ENCODE data around the gene DCC. TPM values are rescaled to one million over a fixed set of nuclear protein-coding genes. Genes with fewer than 3 reads are reported as not detected.

Gene DCC
- total RNA-seq, 1 experiment from 2014 or later, result not detected

GRCh38 chr18:53115876-53116585 is 776.0 kb downstream of the DCC start:
- Histone ChIP-seq H3K27ac (no peak overlapping the region), H3K4me2 (peak overlapping the region; percentile 24; the same call in 1 of the 2 replicates), H3K4me3 (no peak overlapping the region), H3K36me3 (ENCODE audit: low read depth) (no peaks in the 10 kb centered on the region), H3F3A (ENCODE audit: insufficient read depth, low read depth) (no peaks in the 10 kb centered on the region), H2AFZ (peak overlapping the region; percentile 3; the same call in 1 of the 2 replicates), H3K9me3 (ENCODE audit: insufficient read depth, low read depth) (no peaks in the 10 kb centered on the region), H3K9me2 (ENCODE audit: insufficient read depth) (no peaks in the 10 kb centered on the region), H3K27me3 (ENCODE audit: insufficient read depth, low read depth) (no peaks in the 10 kb centered on the region), H4K20me1 (ENCODE audit: insufficient read depth) (no peaks in the 10 kb centered on the region), H3K79me2 (ENCODE audit: low read depth) (no peaks in the 10 kb centered on the region), H3K4me1 (replicated peaks; ENCODE audit: insufficient read depth) (no peaks in the 10 kb centered on the region)
- ChIA-PET CTCF (no interaction called here), POLR2A (ENCODE audit: unreplicated experiment) (no interaction called here)
- no TSS peak for BruUV-seq (replicated peaks)
- no peak for TF ChIP-seq CTCF (conservative IDR thresholded peaks at IDR 0.05)
- no peak for TF ChIP-seq EZH2 (IDR thresholded peaks at IDR 0.05; ENCODE audit: low read depth)
- intact Hi-C loops (cut with micrococcal nuclease; ENCODE audit: unreplicated experiment), result no loop called here
- no peak for DNase-seq

GRCh38 chr18:53117851-53118250 is 777.9 kb downstream of the DCC start:
- intact Hi-C loops (cut with micrococcal nuclease; ENCODE audit: unreplicated experiment), result no loop called here
- H2AFZ ChIP-seq, result no peak overlapping the region
- no TSS peak for BruUV-seq (replicated peaks)

GRCh38 chr18:53126210-53126609 is 786.2 kb downstream of the DCC start:
- no peaks in the 10 kb centered on the region for H3K79me2 ChIP-seq (ENCODE audit: low read depth)
- no peak for DNase-seq
- no TSS peak for BruUV-seq (replicated peaks)
- H3K4me1 ChIP-seq (replicated peaks; ENCODE audit: insufficient read depth), result no peaks in the 10 kb centered on the region
- no peak overlapping the region for H3K27ac ChIP-seq
- H4K20me1 ChIP-seq (ENCODE audit: insufficient read depth), result no peaks in the 10 kb centered on the region
- ChIA-PET POLR2A (ENCODE audit: unreplicated experiment) (no interaction called here), CTCF (no interaction called here)
- H3K36me3 ChIP-seq (ENCODE audit: low read depth), result no peaks in the 10 kb centered on the region
- no peak overlapping the region for H3K4me3 ChIP-seq
- intact Hi-C loops (cut with micrococcal nuclease; ENCODE audit: unreplicated experiment), result no loop called here
- H3F3A ChIP-seq (ENCODE audit: insufficient read depth, low read depth), result no peaks in the 10 kb centered on the region
- H2AFZ ChIP-seq, result no peak overlapping the region
- no peaks in the 10 kb centered on the region for H3K27me3 ChIP-seq (ENCODE audit: insufficient read depth, low read depth)
- H3K4me2 ChIP-seq, result no peak overlapping the region
- TF ChIP-seq CTCF (conservative IDR thresholded peaks at IDR 0.05) (no peak), EZH2 (IDR thresholded peaks at IDR 0.05; ENCODE audit: low read depth) (no peak)
- no peaks in the 10 kb centered on the region for H3K9me3 ChIP-seq (ENCODE audit: insufficient read depth, low read depth)
- no peaks in the 10 kb centered on the region for H3K9me2 ChIP-seq (ENCODE audit: insufficient read depth)

More at GRCh38 chr18:53117851-53118250, 777.9 kb downstream of the DCC start:
- ChIA-PET CTCF (no interaction called here), POLR2A (ENCODE audit: unreplicated experiment) (no interaction called here)
- Histone ChIP-seq H3K36me3 (ENCODE audit: low read depth) (no peaks in the 10 kb centered on the region), H3K27me3 (ENCODE audit: insufficient read depth, low read depth) (no peaks in the 10 kb centered on the region), H3K4me3 (no peak overlapping the region), H3K79me2 (ENCODE audit: low read depth) (no peaks in the 10 kb centered on the region), H3F3A (ENCODE audit: insufficient read depth, low read depth) (no peaks in the 10 kb centered on the region), H3K4me1 (replicated peaks; ENCODE audit: insufficient read depth) (no peaks in the 10 kb centered on the region), H3K9me2 (ENCODE audit: insufficient read depth) (no peaks in the 10 kb centered on the region), H3K4me2 (no peak overlapping the region), H4K20me1 (ENCODE audit: insufficient read depth) (no peaks in the 10 kb centered on the region), H3K9me3 (ENCODE audit: insufficient read depth, low read depth) (no peaks in the 10 kb centered on the region), H3K27ac (no peak overlapping the region)
- DNase-seq, result no peak
- no peak for TF ChIP-seq CTCF (conservative IDR thresholded peaks at IDR 0.05)
- TF ChIP-seq EZH2 (IDR thresholded peaks at IDR 0.05; ENCODE audit: low read depth), result no peak

Measured in PC-9 (cell line).